GM12892 (cell line): ENCODE results near the gene AKR7A2.

Source experiments
- POLR2A ChIP-seq: IDR thresholded peaks from 2 replicates; pipeline ENCODE4 v1.6.1; 2011; ENCODE audit warnings: low read depth, low read length, control low read depth
- POLR2AphosphoS5 ChIP-seq: IDR thresholded peaks from 2 replicates; pipeline ENCODE4 v1.6.1; 2011; ENCODE audit warnings: low read depth, low read length, control low read depth

- TF ChIP-seq POLR2A (no peak), POLR2AphosphoS5 (no peak)
Measured at GRCh38 chr1:19332832-19333231, 20.9 kb upstream of the AKR7A2 start.
